B cell (primary cell): ENCODE results near the gene ATP8B2. TPM values are rescaled to one million over a fixed set of nuclear protein-coding genes. Genes with fewer than 3 reads are reported as not detected.
"Not testable (repeated sequence)": the region's sequence is repeated elsewhere in the genome, so short reads cannot be mapped to it uniquely, and the experiment has no call there.

ENCODE experiments used
- ATAC-seq: fragments of 200-7000 bp; cut with Tn5 transposase; one replicate; pipeline ENCODE4 v1.10.0; 2021; ENCODE audit warnings: low read depth, mild to moderate bottlenecking, moderate number of reproducible peaks, moderate library complexity
- CTCF ChIA-PET: fragments of 350-600 bp; sonication (Branson Sonifier 250); formaldehyde crosslinking; loops from one replicate; lab custom pipeline; 2021; ENCODE audit warnings: antibody characterized with exemption, inconsistent platforms; lab: Charles Lee
- POLR2A ChIA-PET: fragments of 350-600 bp; sonication (Branson Sonifier 250); formaldehyde crosslinking; loops from one replicate; lab custom pipeline; 2021; ENCODE audit warnings: antibody characterized with exemption; lab: Charles Lee
- DNase-seq: peaks from one replicate; pipeline ENCODE4 v3.0.0; 2013
- H2AFZ ChIP-seq: 2 replicates; pipeline ENCODE4 v1.6.1; 2012; ENCODE audit warnings: mild to moderate bottlenecking, low read depth, low read length; ENCODE audit not compliant: insufficient read depth, poor library complexity, severe bottlenecking
- H3K27ac ChIP-seq, 2 donors: 1 replicate in 1 of 2; 2 replicates in 1 of 2; pipeline ENCODE4 v1.5.1; 2012 to 2013; ENCODE audit warnings: low read length in 2 of 2, mild to moderate bottlenecking in 2 of 2, moderate library complexity in 1 of 2
- H3K27me3 ChIP-seq, 4 experiments: fragments of 200-600 bp in 1 of 4; sonication (generic) in 1 of 4; replicated peaks in 1 of 4; 1 replicate in 2 of 4; 2 replicates in 2 of 4; pipeline versions ENCODE4 v1.6.1 to v1.7.0; 2013 to 2016; ENCODE audit warnings: low read length in 3 of 4, mild to moderate bottlenecking in 2 of 4, mixed read lengths in 1 of 4, moderate library complexity in 1 of 4; ENCODE audit not compliant: insufficient read depth in 4 of 4, control insufficient read depth in 3 of 4; ENCODE audit errors: control extremely low read depth in 1 of 4
- H3K36me3 ChIP-seq, 2 experiments: replicated peaks in 1 of 2; 1 replicate in 1 of 2; 2 replicates in 1 of 2; pipeline versions ENCODE4 v1.6.1 to v1.7.1; 2013; ENCODE audit warnings: low read length in 1 of 2; ENCODE audit not compliant: insufficient read depth in 2 of 2, control insufficient read depth in 1 of 2; ENCODE audit errors: control extremely low read depth in 1 of 2, extremely low read depth in 1 of 2
- H3K4me1 ChIP-seq, 2 donors: fragments of 200-600 bp in 1 of 2; sonication (generic) in 1 of 2; 1 replicate in 1 of 2; 2 replicates in 1 of 2; pipeline versions ENCODE4 v1.5.1 to v1.6.1; 2013 to 2017; ENCODE audit warnings: low read length in 2 of 2; ENCODE audit not compliant: control insufficient read depth in 2 of 2, insufficient read depth in 2 of 2
- H3K4me2 ChIP-seq: replicated peaks from 2 replicates; pipeline ENCODE3; 2012; ENCODE audit warnings: mild to moderate bottlenecking, low read depth, low read length; ENCODE audit not compliant: poor library complexity, severe bottlenecking
- H3K4me3 ChIP-seq, 5 experiments: fragments of 200-600 bp in 1 of 5; sonication (generic) in 1 of 5; 1 replicate in 3 of 5; 2 replicates in 2 of 5; pipeline versions ENCODE4 v1.5.1 to v1.7.0; 2011 to 2016; ENCODE audit warnings: low read length in 4 of 5, mild to moderate bottlenecking in 4 of 5, low read depth in 2 of 5, control low read depth in 1 of 5, moderate library complexity in 1 of 5; ENCODE audit not compliant: insufficient read depth in 1 of 5; ENCODE audit errors: control extremely low read depth in 1 of 5, extremely low read depth in 1 of 5
- H3K79me2 ChIP-seq: fragments of 200-600 bp; sonication (generic); one replicate; pipeline ENCODE4 v1.6.0; 2016; ENCODE audit warnings: low read length; ENCODE audit not compliant: control insufficient read depth, insufficient read depth
- H3K9ac ChIP-seq: fragments of 200-600 bp; sonication (generic); 2 replicates; pipeline ENCODE4 v1.6.1; 2017; ENCODE audit warnings: mild to moderate bottlenecking, low read length, moderate library complexity
- H3K9me3 ChIP-seq, 3 donors: one replicate each; pipeline versions ENCODE4 v1.6.1 to v1.7.1; 2013; ENCODE audit warnings: low read length in 2 of 3; ENCODE audit not compliant: control insufficient read depth in 2 of 3, insufficient read depth in 1 of 3; ENCODE audit errors: control extremely low read depth in 1 of 3
- H4K20me1 ChIP-seq: 2 replicates; pipeline ENCODE4 v1.6.0; 2012; ENCODE audit warnings: mild to moderate bottlenecking, low read length; ENCODE audit not compliant: insufficient read depth, control insufficient read depth, poor library complexity, severe bottlenecking
- H3K27ac Mint-ChIP-seq: one replicate; pipeline ENCODE4 v1.8.0; 2021; ENCODE audit warnings: mixed read lengths
- H3K27me3 Mint-ChIP-seq: one replicate; pipeline ENCODE4 v1.8.0; 2021; ENCODE audit warnings: mixed read lengths
- H3K4me1 Mint-ChIP-seq: one replicate; pipeline ENCODE4 v1.8.0; 2021; ENCODE audit warnings: mixed read lengths
- H3K4me3 Mint-ChIP-seq: one replicate; pipeline ENCODE4 v1.8.0; 2021; ENCODE audit warnings: mixed read lengths
- H3K9me3 Mint-ChIP-seq: one replicate; pipeline ENCODE4 v1.8.0; 2022; ENCODE audit warnings: mixed read lengths; ENCODE audit not compliant: insufficient read depth
- WGBS: methylation state at CpG from one replicate; pipeline ENCODE4 v1.1.5; 2013; ENCODE audit warnings: missing lambda C conversion rate; ENCODE audit not compliant: insufficient coverage; 5-methylcytosine and 5-hydroxymethylcytosine counted together
- intact Hi-C: fragments of 100-400 bp; cut with micrococcal nuclease; formaldehyde crosslinking; loops from one replicate; pipeline ENCODE4 v1.10.0; 2022
- polyA plus RNA-seq: library from polyadenylated mRNA; depleted of rRNA; stranded (reverse); fragments of >200 nt; gene quantifications from 2 replicates; pipeline ENCODE4 v1.2.3, GENCODE V29; 2012
- total RNA-seq, 2 donors: library from RNA; stranded (reverse); fragments of 120-200 nt in 1 of 2; gene quantifications; 1 replicate in 1 of 2; 2 replicates in 1 of 2; pipeline versions ENCODE4 v1.2.3 to v1.2.4, GENCODE V29; 2013 to 2022

The ATP8B2 gene
- total and polyA plus RNA-seq, 2 donors (not counting 1 experiment from before 2014, with no cell fraction given): 31.1 to 50.2 TPM

- 80% methylated on average over 5 of the region's 7 CpGs for WGBS
- H3K36me3 ChIP-seq, H3K27ac ChIP-seq, H4K20me1 ChIP-seq, H3K4me1 ChIP-seq, CTCF ChIA-PET, H3K4me3 Mint-ChIP-seq, H3K27me3 Mint-ChIP-seq, ATAC-seq, H3K4me1 Mint-ChIP-seq, H3K27ac Mint-ChIP-seq, DNase-seq, H3K4me3 ChIP-seq, POLR2A ChIA-PET, H3K4me2 ChIP-seq, H3K9me3 Mint-ChIP-seq, intact Hi-C loops, H3K9ac ChIP-seq, H3K9me3 ChIP-seq, H3K27me3 ChIP-seq, H2AFZ ChIP-seq, H3K79me2 ChIP-seq: not testable (repeated sequence)
Measured at GRCh38 chr1:154309136-154309535, 16.2 kb upstream of the ATP8B2 start.

DNA sequence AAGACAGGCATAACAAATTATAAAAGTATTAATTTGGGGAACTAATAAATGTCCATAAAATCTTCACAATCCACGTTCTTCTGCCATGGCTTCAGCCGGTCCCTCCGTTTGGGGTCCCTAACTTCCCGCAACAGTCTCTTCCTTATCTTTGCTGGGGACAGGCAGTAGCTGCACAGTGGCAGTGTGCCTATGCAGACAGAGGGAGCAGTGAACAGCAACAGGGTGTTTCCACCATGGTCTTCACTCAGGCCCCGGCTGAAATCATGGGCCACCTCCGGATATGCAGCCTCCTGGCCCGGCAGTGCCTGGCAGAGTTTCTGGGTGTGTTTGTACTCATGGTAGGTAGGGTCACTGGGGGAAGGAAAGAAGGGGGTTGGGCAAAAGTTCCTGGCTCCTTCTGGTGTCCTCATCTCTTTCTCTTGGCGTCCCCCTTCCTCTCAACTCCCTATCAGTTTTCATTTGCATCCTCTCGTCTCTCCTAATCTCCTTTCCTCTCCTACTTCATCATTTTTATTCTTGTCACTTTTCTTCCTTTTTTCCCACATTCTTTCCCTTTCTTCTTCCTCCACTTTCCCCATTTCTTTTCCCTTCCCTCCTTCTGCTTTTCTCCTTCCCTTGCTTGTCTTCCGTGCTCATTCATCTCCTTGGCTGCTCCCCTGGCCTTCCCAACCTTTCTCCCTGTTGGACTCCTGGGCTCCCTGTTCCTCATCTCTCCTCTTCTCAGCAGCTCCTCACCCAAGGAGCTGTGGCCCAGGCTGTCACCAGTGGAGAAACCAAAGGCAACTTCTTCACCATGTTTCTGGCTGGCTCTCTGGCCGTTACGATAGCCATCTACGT is 12.9 kb upstream of the ATP8B2 start:
- WGBS: 82% methylated on average over 9 of the region's 13 CpGs
- H3K9me3 Mint-ChIP-seq, intact Hi-C loops, H3K79me2 ChIP-seq, ATAC-seq, H3K27ac Mint-ChIP-seq, POLR2A ChIA-PET, H4K20me1 ChIP-seq, H3K27ac ChIP-seq, H3K27me3 ChIP-seq, H3K4me1 Mint-ChIP-seq, H3K9ac ChIP-seq, DNase-seq, H3K4me3 ChIP-seq, H3K4me3 Mint-ChIP-seq, H3K4me2 ChIP-seq, H2AFZ ChIP-seq, H3K4me1 ChIP-seq, H3K27me3 Mint-ChIP-seq, H3K36me3 ChIP-seq: not testable (repeated sequence)
- CTCF ChIA-PET: interaction anchor here (1.1 kb wide), 1 partner anchor 22 kb away, joined by 4 read pairs; no protein-coding TSS in a partner anchor
- peaks cover 3 to 18% (median 14%) of the 10 kb centered on the region in 3 donors for H3K9me3 ChIP-seq
